ENCODE results near the gene ATAD3B.

- no peak for TF ChIP-seq CTCF (IDR thresholded peaks at IDR 0.05)
- no peak for TF ChIP-seq POLR2A (IDR thresholded peaks at IDR 0.05)
- TF ChIP-seq EP300 (IDR thresholded peaks at IDR 0.05; ENCODE audit: low read depth), result no peak
- no peak for TF ChIP-seq POLR2AphosphoS5 (IDR thresholded peaks at IDR 0.05)
Observed at GRCh38 chr1:1487701-1488100, 16.1 kb downstream of the ATAD3B start.

All from transverse colon (tissue), 4 donors.